K562 (cell line): Measurements from ENCODE around the gene PPP6R3. TPM values are rescaled to one million over a fixed set of nuclear protein-coding genes. Genes with fewer than 3 reads are reported as not detected.
A peak's percentile ranks its signal among the peaks of the same experiment; 100 is the strongest.

Experiments used
- ATAC-seq: fragments of 200-7000 bp; cut with Tn5 transposase; 3 replicates; pipeline ENCODE4 v1.9.1; 2020; ENCODE audit warnings: moderate library complexity
- BruUV-seq: library from RNA; stranded (reverse); fragments of 400-500 nt; replicated peaks from 2 replicates; lab custom pipeline; 2021; lab: Mats Ljungman, UMichigan
- CTCF ChIA-PET: fragments of 300-600 bp; formaldehyde crosslinking; extraction: SDS; loops from one replicate; lab custom pipeline; 2021; ENCODE audit warnings: low intra/inter-chr PET ratio; lab: Yijun Ruan, JAX
- POLR2A ChIA-PET: fragments of 300-600, 350-650 bp; sonication (Branson Sonifier 250); formaldehyde crosslinking; extraction: SDS; loops from one replicate; lab custom pipeline; 2021; ENCODE audit warnings: antibody characterized with exemption, inconsistent platforms; lab: Yijun Ruan, JAX
- DNase-seq, 4 experiments: peaks; one replicate each; pipeline versions ENCODE4 v3.0.0 to v3.0.0-alpha.2; 2011 to 2018; ENCODE audit warnings: low spot score in 3 of 4, mixed read lengths in 3 of 4; ENCODE audit errors: extremely low read depth in 1 of 4
- FAIRE-seq: peaks from 2 replicates; lab custom pipeline; 2011; peaks lifted over from hg19 to GRCh38; lab: Jason Lieb, UNC
- H2AFZ ChIP-seq: 2 replicates; pipeline ENCODE4 v1.6.0; 2011; ENCODE audit warnings: low read depth, low read length, control low read depth, inconsistent platforms
- H3K27ac ChIP-seq: fragments of 200-600 bp; 3 replicates; pipeline ENCODE4 v1.8.0; 2011; ENCODE audit warnings: low read depth, mild to moderate bottlenecking, control low read depth, inconsistent platforms, low read length, moderate library complexity, mixed read lengths; ENCODE audit errors: extremely low read depth
- H3K27me3 ChIP-seq, 2 experiments: fragments of 300-600 bp in 1 of 2; 2 replicates in 1 of 2; 3 replicates in 1 of 2; pipeline versions ENCODE4 v1.6.0 to v1.8.0; 2011; ENCODE audit warnings: inconsistent platforms in 2 of 2, low read length in 2 of 2, mild to moderate bottlenecking in 1 of 2, mixed read lengths in 1 of 2, moderate library complexity in 1 of 2; ENCODE audit not compliant: control insufficient read depth in 2 of 2, insufficient read depth in 2 of 2
- H3K36me3 ChIP-seq: fragments of 300-600 bp; 3 replicates; pipeline ENCODE4 v1.8.0; 2011; ENCODE audit warnings: mild to moderate bottlenecking, low read length, inconsistent platforms; ENCODE audit not compliant: control insufficient read depth, insufficient read depth
- H3K4me1 ChIP-seq, 2 experiments: fragments of 200-600 bp in 1 of 2; replicated peaks in 1 of 2; 2 replicates in 1 of 2; 3 replicates in 1 of 2; pipeline versions ENCODE4 v1.5.1 to v1.8.0; 2011; ENCODE audit warnings: inconsistent platforms in 2 of 2, low read length in 2 of 2, mild to moderate bottlenecking in 1 of 2, mixed read lengths in 1 of 2, moderate library complexity in 1 of 2; ENCODE audit not compliant: control insufficient read depth in 2 of 2, insufficient read depth in 2 of 2
- H3K4me2 ChIP-seq: 2 replicates; pipeline ENCODE4 v1.6.1; 2011; ENCODE audit warnings: low read length, control low read depth, inconsistent platforms, mixed read lengths; ENCODE audit not compliant: insufficient read depth
- H3K4me3 ChIP-seq: fragments of 200-600 bp; sonication (generic), shearing (Covaris generic); 2 replicates; pipeline ENCODE4 v1.5.1; 2016; ENCODE audit warnings: control low read depth, inconsistent platforms
- H3K79me2 ChIP-seq: fragments of 200-600 bp; 3 replicates; pipeline ENCODE4 v1.8.0; 2011; ENCODE audit warnings: low read length, inconsistent platforms; ENCODE audit not compliant: control insufficient read depth, insufficient read depth
- H3K9ac ChIP-seq, 2 experiments: 2 replicates each; pipeline versions ENCODE4 v1.6.0 to v1.6.1; 2011; ENCODE audit warnings: low read depth in 2 of 2, low read length in 2 of 2, control low read depth in 1 of 2, inconsistent platforms in 1 of 2, mild to moderate bottlenecking in 1 of 2, mixed read lengths in 1 of 2; ENCODE audit not compliant: insufficient read depth in 1 of 2
- H3K9me1 ChIP-seq: one replicate; pipeline ENCODE4 v1.6.0; 2011; ENCODE audit warnings: inconsistent platforms, mild to moderate bottlenecking, low read length, moderate library complexity; ENCODE audit not compliant: control insufficient read depth, insufficient read depth
- H3K9me3 ChIP-seq: replicated peaks from 2 replicates; pipeline ENCODE4 v1.5.1; 2011; ENCODE audit warnings: low read depth, low read length, inconsistent platforms; ENCODE audit not compliant: control insufficient read depth, insufficient read depth
- H4K20me1 ChIP-seq: replicated peaks from 2 replicates; pipeline ENCODE4 v1.6.1; 2011; ENCODE audit warnings: low read length, inconsistent platforms, mixed read lengths; ENCODE audit not compliant: control insufficient read depth, insufficient read depth
- TCFL5 ChIP-seq: fragments of 250-450 bp; sonication (Bioruptor Pico); conservative IDR thresholded peaks from 2 replicates; pipeline ENCODE4 v1.6.1; 2021; ENCODE audit warnings: mild to moderate bottlenecking, moderate library complexity, matching md5 sums
- TRIM28 ChIP-seq: fragments of 450-650 bp; IDR thresholded peaks from 2 replicates; pipeline ENCODE4 v1.6.1; 2017
- ZNF12 ChIP-seq: sonication (generic); formaldehyde crosslinking; IDR thresholded peaks from 2 replicates; pipeline ENCODE4 v1.4.0; 2020; ENCODE audit warnings: mild to moderate bottlenecking, missing genetic modification reagents
- ZNF668 ChIP-seq: fragments of 250-450 bp; sonication (Bioruptor Pico); IDR thresholded peaks from 2 replicates; pipeline ENCODE4 v1.8.0; 2022; ENCODE audit warnings: mild to moderate bottlenecking, inconsistent platforms
- WGBS: fragments of 100-300 bp; shearing (Covaris generic); methylation state at CpG from one replicate; pipeline ENCODE4 v1.1.6; 2016; ENCODE audit warnings: low coverage, mixed read lengths; ENCODE audit not compliant: insufficient coverage; ENCODE audit errors: missing lambda C conversion rate; 5-methylcytosine and 5-hydroxymethylcytosine counted together
- in situ Hi-C: fragments of 300-500 bp; cut with MboI; formaldehyde crosslinking; loops from 4 replicates; pipeline ENCODE4 v1.15.0; 2018; ENCODE audit warnings: inconsistent platforms, mixed read lengths
- intact Hi-C: fragments of 100-400 bp; cut with micrococcal nuclease; formaldehyde crosslinking; loops from 2 replicates; pipeline ENCODE4 v1.14.2; 2022
- polyA plus RNA-seq, 8 experiments: library from polyadenylated mRNA; depleted of rRNA in 4 of 8; stranded (reverse) in 5 of 8; unstranded in 3 of 8; fragments of >200 nt; fragmentation: Nextera tagmentation in 2 of 8; fragmentation: Illumina TruSeq in 1 of 8; extraction: Ambion mirVana in 2 of 8; extraction: Trizol in 1 of 8; gene quantifications; 2 replicates each; pipeline versions ENCODE4 v1.2.1 to v1.2.3, GENCODE V29; 2011 to 2014; ENCODE audit warnings: inconsistent platforms in 1 of 8, missing spikeins in 1 of 8
- total RNA-seq, 7 experiments: library from RNA; depleted of rRNA in 6 of 7; stranded (reverse); fragments of >200 nt in 6 of 7; fragmentation: Illumina TruSeq in 2 of 7; extraction: Trizol in 2 of 7; gene quantifications; 2 replicates each; pipeline versions ENCODE4 v1.2.1 to v1.2.3, GENCODE V29; 2011 to 2021; ENCODE audit warnings: low replicate concordance in 1 of 7
- TF ChIP-seq, protein P1 (sequence below), 2 experiments: fragments of 450-650 bp; conservative IDR thresholded peaks; 2 replicates each; pipeline ENCODE4 v1.6.1; 2017; ENCODE audit warnings: mild to moderate bottlenecking in 2 of 2, moderate library complexity in 2 of 2

The PPP6R3 gene
- total and polyA plus RNA-seq, 9 of the 15 experiments (the other 6 are each of a cell fraction or from before 2014, with no cell fraction given) = 20.3 to 117 (median 80.6) TPM

DNA sequence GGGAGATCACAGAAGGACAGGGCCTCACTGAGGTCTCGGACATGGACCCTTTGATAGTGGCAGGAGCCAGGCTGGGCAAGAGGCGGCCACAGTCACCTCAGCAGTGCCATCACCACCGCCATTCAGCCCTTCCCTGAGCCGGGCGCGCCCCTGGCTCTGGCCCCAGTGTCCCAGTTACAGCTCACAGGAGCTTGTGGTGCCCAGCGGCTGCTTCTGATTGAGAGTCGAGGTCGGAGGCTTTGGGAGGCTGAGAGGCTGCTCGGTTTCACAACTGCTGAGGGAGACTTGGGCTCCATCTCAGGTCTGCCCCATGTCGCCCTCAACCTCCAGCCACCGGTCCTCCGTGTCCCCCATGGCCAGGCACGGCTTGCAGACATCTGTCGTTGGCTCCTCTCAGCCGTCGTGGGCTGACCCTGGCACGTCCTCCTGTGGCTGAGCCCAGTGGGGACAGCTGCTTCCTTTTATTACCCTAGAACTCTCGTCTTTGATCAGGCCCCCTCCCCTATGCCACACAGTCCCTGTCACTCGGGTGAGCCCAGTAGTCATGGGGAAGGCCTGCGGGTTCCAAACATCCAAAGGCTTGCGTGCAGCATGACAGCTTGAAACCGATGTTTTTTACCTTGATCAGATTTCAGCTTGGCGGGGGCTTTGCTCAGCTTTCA lies 28.4 kb upstream of the PPP6R3 start:
- ATAC-seq (no peak), DNase-seq (no peak), FAIRE-seq (no peak)
- TF ChIP-seq TCFL5 (CRISPR knock-in tag) (no peak), ZNF12 (CRISPR knock-in tag) (no peak), ZNF668 (no peak), TRIM28 (no peak)
- TF ChIP-seq, protein P1, sequence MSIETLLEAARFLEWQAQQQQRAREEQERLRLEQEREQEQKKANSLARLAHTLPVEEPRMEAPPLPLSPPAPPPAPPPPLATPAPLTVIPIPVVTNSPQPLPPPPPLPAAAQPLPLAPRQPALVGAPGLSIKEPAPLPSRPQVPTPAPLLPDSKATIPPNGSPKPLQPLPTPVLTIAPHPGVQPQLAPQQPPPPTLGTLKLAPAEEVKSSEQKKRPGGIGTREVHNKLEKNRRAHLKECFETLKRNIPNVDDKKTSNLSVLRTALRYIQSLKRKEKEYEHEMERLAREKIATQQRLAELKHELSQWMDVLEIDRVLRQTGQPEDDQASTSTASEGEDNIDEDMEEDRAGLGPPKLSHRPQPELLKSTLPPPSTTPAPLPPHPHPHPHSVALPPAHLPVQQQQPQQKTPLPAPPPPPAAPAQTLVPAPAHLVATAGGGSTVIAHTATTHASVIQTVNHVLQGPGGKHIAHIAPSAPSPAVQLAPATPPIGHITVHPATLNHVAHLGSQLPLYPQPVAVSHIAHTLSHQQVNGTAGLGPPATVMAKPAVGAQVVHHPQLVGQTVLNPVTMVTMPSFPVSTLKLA (conservative IDR thresholded peaks at IDR 0.05) = no peak
- no TSS peak for BruUV-seq
- H3K4me3 ChIP-seq = no peak overlapping the region
- ChIA-PET CTCF (interaction anchor here (0.6 kb wide), 1 partner anchor 408 kb away, joined by 3 read pairs; no protein-coding TSS in a partner anchor), POLR2A (interaction anchor here (0.8 kb wide), 1 partner anchor 11 kb away, joined by 3 read pairs; no protein-coding TSS in a partner anchor)
- H2AFZ ChIP-seq = no peak overlapping the region
- H3K4me1 ChIP-seq = peaks cover 7 to 25% of the 10 kb centered on the region in 2 experiments; a peak in 4 of 5 replicates
- H3K79me2 ChIP-seq = no peaks in the 10 kb centered on the region
- H4K20me1 ChIP-seq = no peaks in the 10 kb centered on the region; the same call in 1 of the 2 replicates
- H3K9me1 ChIP-seq = peaks cover 7% of the 10 kb centered on the region
- H3K36me3 ChIP-seq = peaks cover 59% of the 10 kb centered on the region; the same call in 2 of the 3 replicates
- in situ Hi-C loops (no loop called here), intact Hi-C loops (no loop called here)
- no peak overlapping the region for H3K4me2 ChIP-seq
- no peaks in the 10 kb centered on the region; the same call in 1 of the 2 replicates for H3K9me3 ChIP-seq
- H3K9ac ChIP-seq = peak overlapping the region in 1 of 2 experiments; percentile 11; a peak in 1 of 4 replicates
- 93% methylated on average over 21 of the region's 24 CpGs for WGBS
- no peaks in the 10 kb centered on the region for H3K27me3 ChIP-seq
- H3K27ac ChIP-seq = no peak overlapping the region
